ENCODE measurements around the gene ANO2.

GRCh38 chr12:5525783-5526367 is 419.2 kb downstream of the ANO2 start:
- TF ChIP-seq ZNF274 (IDR thresholded peaks at IDR 0.05; ENCODE audit: low read depth, low read length) = no peak
- no peak for TF ChIP-seq YY1 (IDR thresholded peaks at IDR 0.05; ENCODE audit: insufficient read depth, insufficient read length)
- TF ChIP-seq SUZ12 (IDR thresholded peaks at IDR 0.05; ENCODE audit: extremely low read depth, insufficient read depth, insufficient read length) = no peak
